Cardiac muscle cell (in vitro differentiated cells and primary cell): ENCODE results near the gene ZNF670. TPM values are rescaled to one million over a fixed set of nuclear protein-coding genes. Genes with fewer than 3 reads are reported as not detected.

Experiments
- DNase-seq, 2 donors: peaks; one replicate each; pipeline versions ENCODE4 v3.0.0 to v3.0.0-alpha.2; 2010 to 2017; ENCODE audit warnings: low read depth in 1 of 2, low spot score in 1 of 2
- H3K27ac ChIP-seq: fragments of 200-600 bp; sonication (generic); 2 replicates; pipeline ENCODE4 v1.5.1; 2016
- H3K27me3 ChIP-seq: fragments of 200-600 bp; sonication (generic); 2 replicates; pipeline ENCODE4 v1.6.0; 2016; ENCODE audit warnings: control low read depth
- H3K36me3 ChIP-seq: fragments of 200-600 bp; sonication (generic); 2 replicates; pipeline ENCODE4 v1.5.1; 2016; ENCODE audit warnings: control low read depth
- H3K4me1 ChIP-seq: fragments of 200-600 bp; sonication (generic); 2 replicates; pipeline ENCODE4 v1.8.1; 2017; ENCODE audit warnings: low read depth, mild to moderate bottlenecking, mixed run types
- H3K4me3 ChIP-seq: fragments of 200-600 bp; sonication (generic); 2 replicates; pipeline ENCODE4 v1.5.1; 2016; ENCODE audit warnings: mild to moderate bottlenecking
- H3K9me3 ChIP-seq: fragments of 200-600 bp; sonication (generic); 2 replicates; pipeline ENCODE4 v1.5.1; 2017; ENCODE audit warnings: low read depth, mild to moderate bottlenecking, control low read depth
- CTCF ChIP-seq: IDR thresholded peaks from 2 replicates; pipeline ENCODE4 v1.5.1; 2012; ENCODE audit warnings: low read depth, mild to moderate bottlenecking, low read length
- polyA plus RNA-seq: library from polyadenylated mRNA; unstranded; fragments of >200 nt; fragmentation: Nextera tagmentation; extraction: Ambion mirVana; gene quantifications from 2 replicates; pipeline ENCODE4 v1.2.1, GENCODE V29; 2016
- total RNA-seq: library from RNA; depleted of rRNA; stranded (reverse); fragments of >200 nt; gene quantifications from 2 replicates; pipeline ENCODE4 v1.2.3, GENCODE V29; 2016

ZNF670 gene
- total and polyA plus RNA-seq, 2 experiments from 2014 or later = 1.3 to 1.4 TPM

- Histone ChIP-seq H3K27me3 (no peaks in the 10 kb centered on the region), H3K27ac (no peak overlapping the region), H3K9me3 (no peaks in the 10 kb centered on the region), H3K36me3 (no peaks in the 10 kb centered on the region), H3K4me3 (no peak overlapping the region), H3K4me1 (peaks cover 4% of the 10 kb centered on the region)
- no peak for TF ChIP-seq CTCF
- no peak for DNase-seq
Measured at GRCh38 chr1:247113094-247113497, 34.5 kb upstream of the ZNF670 start.

- H3K4me1 ChIP-seq = peaks cover 4% of the 10 kb centered on the region
- peak overlapping the region; percentile 83 for H3K27ac ChIP-seq
- H3K9me3 ChIP-seq = no peaks in the 10 kb centered on the region
- H3K4me3 ChIP-seq = peak overlapping the region; percentile 57
- TF ChIP-seq CTCF = no peak
- no peak for DNase-seq
- no peaks in the 10 kb centered on the region for H3K36me3 ChIP-seq
- no peaks in the 10 kb centered on the region for H3K27me3 ChIP-seq
Measured at GRCh38 chr1:247112479-247112781, 33.8 kb upstream of the ZNF670 start.

- H3K9me3 ChIP-seq = no peaks in the 10 kb centered on the region
- H3K36me3 ChIP-seq = no peaks in the 10 kb centered on the region
- no peaks in the 10 kb centered on the region for H3K27me3 ChIP-seq
- no peak for TF ChIP-seq CTCF
- H3K4me3 ChIP-seq = peak overlapping the region; percentile 57
- H3K4me1 ChIP-seq = peaks cover 4% of the 10 kb centered on the region
- H3K27ac ChIP-seq = peak overlapping the region; percentile 83
- peak; percentile 67 to 77 for DNase-seq
Measured at GRCh38 chr1:247111700-247112478, 33.3 kb upstream of the ZNF670 start.

- Histone ChIP-seq H3K4me1 (peaks cover 4% of the 10 kb centered on the region), H3K9me3 (no peaks in the 10 kb centered on the region), H3K27me3 (no peaks in the 10 kb centered on the region), H3K4me3 (peak overlapping the region; percentile 57), H3K27ac (peak overlapping the region; percentile 83), H3K36me3 (no peaks in the 10 kb centered on the region)
- TF ChIP-seq CTCF = no peak
- DNase-seq = peak in 1 of 2 donors; percentile 53
Measured at GRCh38 chr1:247111259-247111699, 32.7 kb upstream of the ZNF670 start.

- H3K4me3 ChIP-seq = peak overlapping the region; percentile 57
- H3K27me3 ChIP-seq = no peaks in the 10 kb centered on the region
- no peak for TF ChIP-seq CTCF
- H3K9me3 ChIP-seq = no peaks in the 10 kb centered on the region
- DNase-seq = no peak
- peaks cover 4% of the 10 kb centered on the region for H3K4me1 ChIP-seq
- peak overlapping the region; percentile 83 for H3K27ac ChIP-seq
- H3K36me3 ChIP-seq = no peaks in the 10 kb centered on the region
Measured at GRCh38 chr1:247110627-247111258, 32.1 kb upstream of the ZNF670 start.
